CD8-positive, alpha-beta memory T cell (primary cell): ENCODE results near the gene KRTAP10-4. TPM values are rescaled to one million over a fixed set of nuclear protein-coding genes. Genes with fewer than 3 reads are reported as not detected.
"Not testable (repeated sequence)": the region's sequence is repeated elsewhere in the genome, so short reads cannot be mapped to it uniquely, and the experiment has no call there.

Source experiments
- CTCF ChIA-PET: fragments of 350-600 bp; sonication (Branson Sonifier 250); formaldehyde crosslinking; loops from one replicate; lab custom pipeline; 2021; ENCODE audit warnings: antibody characterized with exemption; lab: Charles Lee
- POLR2A ChIA-PET: fragments of 350-600 bp; sonication (Branson Sonifier 250); formaldehyde crosslinking; loops from one replicate; lab custom pipeline; 2021; ENCODE audit warnings: antibody characterized with exemption; lab: Charles Lee
- DNase-seq, 5 donors: peaks; one replicate each; pipeline versions ENCODE4 v3.0.0 to v3.0.0-alpha.2; 2020 to 2022; ENCODE audit warnings: mixed read lengths in 1 of 5
- H3K27ac ChIP-seq: one replicate; pipeline ENCODE4 v1.7.0; 2013; ENCODE audit warnings: low read depth, mild to moderate bottlenecking, low read length, moderate library complexity
- H3K27me3 ChIP-seq: 2 replicates; pipeline ENCODE4 v1.7.0; 2013; ENCODE audit warnings: low read length, mild to moderate bottlenecking; ENCODE audit not compliant: insufficient read depth, poor library complexity, severe bottlenecking
- H3K36me3 ChIP-seq: 2 replicates; pipeline ENCODE4 v1.7.0; 2013; ENCODE audit warnings: mild to moderate bottlenecking, low read length, moderate library complexity; ENCODE audit not compliant: insufficient read depth
- H3K4me1 ChIP-seq: 2 replicates; pipeline ENCODE4 v1.7.0; 2013; ENCODE audit warnings: mild to moderate bottlenecking, low read length, moderate library complexity; ENCODE audit not compliant: insufficient read depth
- H3K4me3 ChIP-seq: 2 replicates; pipeline ENCODE4 v1.7.0; 2013; ENCODE audit warnings: mild to moderate bottlenecking, low read length
- H3K9me3 ChIP-seq: 2 replicates; pipeline ENCODE4 v1.7.0; 2013; ENCODE audit warnings: mild to moderate bottlenecking, low read length
- H3K27ac Mint-ChIP-seq, 8 donors: one replicate each; pipeline ENCODE4 v1.8.0; 2020 to 2021; ENCODE audit warnings: mixed read lengths in 8 of 8, mild to moderate bottlenecking in 6 of 8, inconsistent platforms in 3 of 8, moderate library complexity in 3 of 8
- H3K27me3 Mint-ChIP-seq, 2 donors: one replicate each; pipeline ENCODE4 v1.8.0; 2020 to 2021; ENCODE audit warnings: mixed read lengths in 2 of 2, mild to moderate bottlenecking in 1 of 2, moderate library complexity in 1 of 2
- H3K36me3 Mint-ChIP-seq, 3 donors: one replicate each; pipeline ENCODE4 v1.8.0; 2020 to 2021; ENCODE audit warnings: mixed read lengths in 3 of 3, inconsistent platforms in 1 of 3, mild to moderate bottlenecking in 1 of 3
- H3K4me1 Mint-ChIP-seq, 3 donors: one replicate each; pipeline ENCODE4 v1.8.0; 2020 to 2021; ENCODE audit warnings: mixed read lengths in 3 of 3, inconsistent platforms in 1 of 3, mild to moderate bottlenecking in 1 of 3
- H3K4me3 Mint-ChIP-seq, 7 donors: one replicate each; pipeline ENCODE4 v1.8.0; 2020 to 2021; ENCODE audit warnings: mixed read lengths in 7 of 7, mild to moderate bottlenecking in 6 of 7, moderate library complexity in 4 of 7, inconsistent platforms in 2 of 7
- H3K9me3 Mint-ChIP-seq, 5 donors: one replicate each; pipeline ENCODE4 v1.8.0; 2020 to 2022; ENCODE audit warnings: mixed read lengths in 5 of 5, mild to moderate bottlenecking in 3 of 5, moderate library complexity in 2 of 5, inconsistent platforms in 1 of 5
- polyA plus RNA-seq: library from polyadenylated mRNA; unstranded; fragments of 300-500 nt; fragmentation: Illumina TruSeq; gene quantifications from one replicate; pipeline ENCODE4 v1.2.3, GENCODE V29; 2021
- total RNA-seq, 2 experiments: library from RNA; stranded (reverse); gene quantifications; one replicate each; pipeline ENCODE4 v1.2.3, GENCODE V29; 2021

The KRTAP10-4 gene
- total and polyA plus RNA-seq, 3 experiments from 2014 or later: not detected

DNA sequence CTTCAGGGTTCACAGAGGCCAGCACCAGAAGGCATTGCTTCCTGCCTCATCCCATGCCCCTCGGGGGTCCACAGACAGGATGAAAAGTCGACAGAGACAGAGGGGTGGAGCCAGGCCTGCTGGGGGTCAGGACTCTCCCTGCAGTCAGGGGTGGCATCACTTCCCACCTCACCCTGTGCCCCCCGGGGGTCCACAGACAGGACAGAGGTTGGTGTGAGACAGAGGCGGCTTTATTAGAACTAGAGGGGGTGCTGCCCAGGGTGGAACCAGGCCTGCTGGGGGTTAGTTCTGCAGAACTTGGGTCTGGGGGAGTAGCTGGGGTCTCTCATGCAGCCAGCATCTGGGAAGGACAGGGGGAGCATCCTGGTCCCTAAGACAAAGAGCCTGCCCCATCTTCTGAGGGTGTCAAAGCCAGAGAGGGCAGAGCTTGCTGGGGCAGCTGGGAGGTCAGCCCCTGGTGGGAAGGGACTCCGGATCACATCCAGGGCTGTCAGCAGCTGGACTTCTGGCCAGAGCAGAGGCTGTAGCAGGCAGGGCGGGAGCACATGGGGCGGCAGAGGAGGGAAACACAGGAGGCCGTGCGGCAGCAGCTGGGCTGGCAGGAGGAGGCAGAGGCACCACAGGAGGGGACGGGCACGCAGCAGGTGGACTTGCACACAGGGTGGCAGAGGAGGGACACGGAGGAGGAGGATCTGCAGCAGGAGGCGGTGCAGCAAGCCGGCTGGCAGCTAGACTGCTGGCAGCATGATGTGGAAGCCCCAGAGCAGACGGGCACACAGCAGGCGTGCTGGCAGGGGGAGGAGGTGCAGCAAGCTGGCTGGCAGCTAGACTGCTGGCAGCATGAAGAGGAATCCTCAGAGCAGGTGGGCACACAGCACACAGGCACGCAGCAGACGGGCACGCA lies 17.6 kb downstream of the KRTAP10-4 start:
- H3K9me3 ChIP-seq, H3K9me3 Mint-ChIP-seq, H3K4me1 ChIP-seq, POLR2A ChIA-PET, H3K27ac ChIP-seq, DNase-seq, H3K4me3 Mint-ChIP-seq, H3K4me3 ChIP-seq, H3K36me3 ChIP-seq, CTCF ChIA-PET, H3K36me3 Mint-ChIP-seq, H3K27me3 ChIP-seq: not testable (repeated sequence)
- Mint-ChIP-seq H3K27ac (peak overlapping the region in 1 of 8 donors; percentile 83), H3K4me1 (peaks cover 2 to 12% (median 5%) of the 10 kb centered on the region in 3 donors), H3K27me3 (peaks cover 1 to 25% of the 10 kb centered on the region in 2 donors)

DNA sequence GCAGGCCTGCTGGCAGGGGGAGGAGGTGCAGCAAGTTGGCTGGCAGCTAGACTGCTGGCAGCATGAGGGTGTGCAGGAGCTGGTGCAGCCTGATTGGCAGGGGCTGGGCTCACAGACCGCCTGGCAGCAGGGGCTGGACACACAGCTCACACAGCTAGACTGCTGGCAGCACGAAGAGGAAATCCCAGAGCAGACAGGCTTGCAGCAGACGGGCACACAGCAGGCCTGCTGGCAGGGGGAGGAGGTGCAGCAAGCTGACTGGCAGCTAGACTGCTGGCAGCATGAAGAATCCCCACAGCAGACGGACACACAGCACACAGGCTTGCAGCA lies 18.2 kb downstream of the KRTAP10-4 start:
- H3K27ac Mint-ChIP-seq, H3K27me3 ChIP-seq, DNase-seq, H3K9me3 Mint-ChIP-seq, H3K4me3 ChIP-seq, CTCF ChIA-PET, H3K4me3 Mint-ChIP-seq, H3K27ac ChIP-seq, H3K9me3 ChIP-seq, H3K4me1 ChIP-seq, H3K36me3 Mint-ChIP-seq, H3K36me3 ChIP-seq, POLR2A ChIA-PET: not testable (repeated sequence)
- Mint-ChIP-seq H3K4me1 (peaks cover 2 to 12% (median 5%) of the 10 kb centered on the region in 3 donors), H3K27me3 (peaks cover 1 to 19% of the 10 kb centered on the region in 2 donors)

DNA sequence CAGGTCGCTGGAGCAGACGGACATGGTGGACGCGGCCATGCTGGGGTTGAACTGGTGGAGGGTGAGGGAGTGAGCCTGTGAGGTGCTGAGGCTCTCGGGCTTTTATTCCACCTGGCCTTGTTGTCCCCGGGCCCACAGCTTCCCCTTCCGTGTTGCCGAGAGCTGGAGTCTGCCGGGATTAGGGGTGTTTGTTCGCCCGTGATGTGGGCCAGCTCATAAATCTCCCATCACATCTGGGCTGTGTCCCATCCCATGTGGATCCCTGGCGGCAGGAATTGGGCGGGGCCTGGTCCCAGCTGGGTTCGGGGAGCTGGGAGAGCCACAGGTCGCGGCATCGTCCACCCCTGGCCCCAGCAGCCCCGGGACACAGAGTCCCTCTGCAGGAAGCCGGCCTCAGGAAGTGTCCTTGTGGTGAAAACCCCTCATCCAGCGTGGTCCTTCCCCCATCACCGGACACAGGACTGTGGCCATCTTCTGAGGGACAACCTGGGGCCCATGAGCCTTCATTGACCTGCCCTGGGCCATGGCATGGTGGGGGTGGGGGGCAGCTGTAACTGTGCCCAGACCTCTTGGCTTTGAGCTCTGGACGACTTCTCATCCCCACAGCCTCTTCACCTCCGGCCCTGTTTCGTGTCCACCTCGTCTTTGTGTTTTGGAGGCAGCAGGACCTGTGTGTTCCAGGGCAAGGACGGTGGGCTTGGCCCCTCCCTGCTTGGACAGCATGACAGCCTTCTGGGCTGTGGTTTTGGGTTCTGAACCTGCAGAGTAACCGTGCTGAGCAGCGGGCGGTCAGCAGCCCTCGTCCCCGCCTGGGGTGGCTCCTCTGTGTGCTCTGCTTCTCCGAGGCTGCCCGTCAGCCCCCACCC lies 19.1 kb downstream of the KRTAP10-4 start, which contains the start of gene KRTAP10-6:
Gene KRTAP10-6 (minus strand): TSS at position 60 of the 866 bp plus-strand sequence. CDS start 21 bp downstream, at position 39.
- Mint-ChIP-seq H3K27me3 (peaks cover 1 to 10% of the 10 kb centered on the region in 2 donors), H3K36me3 (peaks cover 0 to 2% (median 0%) of the 10 kb centered on the region in 3 donors), H3K4me3 (no peak within 1 kb of the TSS), H3K27ac (peak within 1 kb of the TSS in 1 of 8 donors; percentile 52), H3K4me1 (peaks cover 2 to 12% (median 5%) of the 10 kb centered on the region in 3 donors), H3K9me3 (no peaks in the 10 kb centered on the region)
- no peak for DNase-seq
- POLR2A ChIA-PET: no interaction called here
- Histone ChIP-seq H3K36me3 (no peaks in the 10 kb centered on the region), H3K9me3 (no peaks in the 10 kb centered on the region), H3K4me3 (no peak within 1 kb of the TSS), H3K27ac (peak within 1 kb of the TSS; percentile 73), H3K4me1 (no peaks in the 10 kb centered on the region), H3K27me3 (no peaks in the 10 kb centered on the region)
- CTCF ChIA-PET: no interaction called here

DNA sequence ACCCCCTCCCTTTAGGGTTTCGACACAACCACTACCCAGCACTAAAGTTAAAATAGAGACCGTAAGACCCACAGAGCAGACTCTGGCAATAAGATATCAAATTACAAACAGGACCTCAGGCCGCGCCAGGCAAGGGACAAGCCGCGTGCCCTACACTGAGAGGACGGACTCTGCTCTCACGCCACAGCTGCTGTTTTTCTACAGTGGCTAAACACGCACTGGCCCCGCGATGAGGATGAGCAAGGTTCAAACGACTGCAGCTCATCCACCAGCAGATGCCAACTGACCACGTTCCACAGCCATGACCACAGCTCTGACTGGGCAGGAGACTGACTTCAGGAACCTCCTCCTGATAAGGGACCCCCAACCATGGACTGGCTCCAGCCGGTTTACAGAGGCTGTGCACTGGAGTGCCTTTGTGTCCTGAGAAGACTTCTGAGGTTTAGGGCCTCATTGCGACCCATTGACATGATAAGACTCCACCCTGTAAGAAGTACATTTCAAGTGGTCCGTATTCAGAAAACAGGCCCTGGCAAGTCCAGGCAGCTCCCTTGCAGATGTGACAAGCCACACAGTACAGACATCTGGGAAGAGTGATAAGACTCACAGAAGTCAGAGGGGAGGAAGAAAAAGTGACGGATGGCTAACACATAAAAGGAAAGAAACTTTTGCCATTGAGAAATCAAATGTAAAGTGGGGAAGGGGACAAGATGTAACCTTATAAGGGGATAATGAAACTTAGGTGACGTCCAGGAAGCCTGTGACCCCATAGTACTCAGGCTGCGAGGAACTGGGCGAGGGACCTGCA lies 20.3 kb downstream of the KRTAP10-4 start:
- CTCF ChIA-PET: no interaction called here
- Mint-ChIP-seq H3K4me3 (no peak overlapping the region), H3K9me3 (peaks cover 0 to 8% (median 2%) of the 10 kb centered on the region in 5 donors), H3K36me3 (peaks cover 0 to 7% (median 2%) of the 10 kb centered on the region in 3 donors), H3K4me1 (peaks cover 2 to 12% (median 5%) of the 10 kb centered on the region in 3 donors), H3K27me3 (peaks cover 4 to 9% of the 10 kb centered on the region in 2 donors), H3K27ac (peak overlapping the region in 3 of 8 donors; percentile 38 to 60 (median 52))
- H3K36me3 ChIP-seq: no peaks in the 10 kb centered on the region
- no peaks in the 10 kb centered on the region for H3K4me1 ChIP-seq
- POLR2A ChIA-PET: no interaction called here
- H3K9me3 ChIP-seq: no peaks in the 10 kb centered on the region
- H3K27me3 ChIP-seq: no peaks in the 10 kb centered on the region
- H3K27ac ChIP-seq: peak overlapping the region; percentile 73
- DNase-seq: no peak
- no peak overlapping the region for H3K4me3 ChIP-seq

DNA sequence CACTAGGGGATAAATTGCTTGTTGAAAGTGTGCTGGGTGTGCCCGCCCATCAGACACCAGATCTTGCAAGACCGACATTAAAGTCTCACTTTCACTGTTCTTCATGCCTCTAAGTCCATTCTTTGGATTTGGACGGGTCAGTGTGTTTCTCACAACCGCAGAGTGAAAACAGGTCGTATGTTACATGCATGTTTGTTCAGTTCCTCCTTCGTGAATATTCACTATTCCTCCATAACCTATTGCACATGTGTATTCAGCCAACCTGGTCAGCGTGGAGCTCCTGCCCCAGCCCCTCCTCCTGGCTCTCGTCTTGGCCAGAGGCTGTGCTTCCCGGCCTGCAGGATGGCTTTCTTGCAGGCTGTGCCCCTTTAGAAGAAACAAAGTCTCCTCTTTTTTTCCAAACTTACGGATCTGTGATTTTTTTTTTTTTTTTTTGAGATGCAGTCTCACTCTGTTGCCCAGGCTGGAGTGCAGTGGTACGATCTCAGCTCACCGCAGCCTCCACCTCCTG lies 20.9 kb downstream of the KRTAP10-4 start:
- DNase-seq: no peak
- H3K27me3 Mint-ChIP-seq: peaks cover 4 to 5% of the 10 kb centered on the region in 2 donors
- H3K27ac Mint-ChIP-seq: peak overlapping the region in 1 of 8 donors; percentile 8
- ChIA-PET POLR2A (no interaction called here), CTCF (no interaction called here)
- H3K36me3 Mint-ChIP-seq: peaks cover 0 to 8% (median 2%) of the 10 kb centered on the region in 3 donors
- no peaks in the 10 kb centered on the region for H3K4me1 ChIP-seq
- peak overlapping the region; percentile 73 for H3K27ac ChIP-seq
- H3K9me3 ChIP-seq: no peaks in the 10 kb centered on the region
- no peak overlapping the region for H3K4me3 ChIP-seq
- H3K9me3 Mint-ChIP-seq: peaks cover 0 to 9% (median 4%) of the 10 kb centered on the region in 5 donors
- no peaks in the 10 kb centered on the region for H3K27me3 ChIP-seq
- no peak overlapping the region for H3K4me3 Mint-ChIP-seq
- H3K36me3 ChIP-seq: no peaks in the 10 kb centered on the region
- peaks cover 2 to 12% (median 5%) of the 10 kb centered on the region in 3 donors for H3K4me1 Mint-ChIP-seq

DNA sequence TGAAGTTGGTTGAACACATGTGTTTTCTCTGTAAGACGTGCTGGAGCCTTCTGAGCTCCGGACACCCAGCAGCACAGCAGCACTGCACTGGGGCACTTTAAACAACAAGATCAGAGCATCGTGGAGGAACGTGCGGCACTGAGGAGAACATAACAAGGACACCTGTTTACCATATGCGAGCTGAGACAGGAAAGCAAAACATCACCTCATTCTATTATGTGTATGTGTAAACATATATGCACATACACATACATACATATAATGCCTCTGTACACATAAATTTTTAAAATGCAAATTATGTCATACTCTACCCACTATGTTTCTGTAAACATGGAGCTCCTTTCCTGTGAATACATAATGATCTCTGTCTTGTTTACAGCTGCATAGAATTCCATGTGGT lies 22.0 kb downstream of the KRTAP10-4 start:
- CTCF ChIA-PET: no interaction called here
- DNase-seq: no peak
- peaks cover 0 to 9% (median 4%) of the 10 kb centered on the region in 5 donors for H3K9me3 Mint-ChIP-seq

DNA sequence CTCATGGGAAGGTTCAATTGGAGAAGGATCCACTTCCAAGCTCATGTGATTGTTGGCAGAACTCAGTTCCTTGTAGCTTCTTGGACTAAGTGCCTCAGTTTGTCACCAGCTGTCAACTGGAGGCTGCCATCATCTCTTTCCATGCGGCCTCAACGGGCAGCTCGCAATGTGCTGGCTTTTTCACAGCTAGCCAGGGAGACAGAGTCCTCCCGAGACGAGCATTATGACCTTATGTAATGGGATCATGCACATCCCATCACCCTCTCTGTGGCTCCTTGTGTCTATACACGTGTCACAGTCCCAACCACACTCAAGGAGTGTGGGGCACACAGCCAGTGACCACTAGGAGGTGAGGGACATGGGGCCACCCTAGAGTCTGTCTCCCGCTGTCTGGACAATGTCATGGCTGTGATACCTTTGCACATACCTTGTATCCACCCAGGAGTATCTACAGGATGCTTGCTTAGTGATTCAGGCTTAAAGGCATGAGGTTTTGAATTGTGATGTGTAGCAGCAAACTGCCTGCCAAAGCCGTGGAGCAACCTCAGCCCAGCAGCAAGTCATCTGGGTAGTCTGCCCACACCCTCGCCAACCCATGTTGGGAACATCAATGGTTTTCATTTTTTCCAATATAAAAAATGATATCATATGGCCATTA lies 22.7 kb downstream of the KRTAP10-4 start:
- CTCF ChIA-PET: no interaction called here
- H3K9me3 ChIP-seq: no peaks in the 10 kb centered on the region
- H3K27ac Mint-ChIP-seq: peak overlapping the region in 2 of 8 donors; percentile 38 to 84
- H3K4me1 Mint-ChIP-seq: peaks cover 2 to 12% (median 5%) of the 10 kb centered on the region in 3 donors
- H3K4me3 ChIP-seq: no peak overlapping the region
- H3K36me3 ChIP-seq: no peaks in the 10 kb centered on the region
- no peak overlapping the region for H3K4me3 Mint-ChIP-seq
- no peak for DNase-seq
- POLR2A ChIA-PET: no interaction called here
- H3K9me3 Mint-ChIP-seq: peaks cover 0 to 9% (median 4%) of the 10 kb centered on the region in 5 donors
- peaks cover 0 to 8% (median 2%) of the 10 kb centered on the region in 3 donors for H3K36me3 Mint-ChIP-seq
- H3K27me3 ChIP-seq: no peaks in the 10 kb centered on the region
- H3K4me1 ChIP-seq: no peaks in the 10 kb centered on the region
- no peak overlapping the region for H3K27ac ChIP-seq
- H3K27me3 Mint-ChIP-seq: peaks cover 4 to 9% of the 10 kb centered on the region in 2 donors

More for the DNA sequence above, 22.0 kb downstream of the KRTAP10-4 start:
- Mint-ChIP-seq H3K27me3 (peaks cover 4 to 8% of the 10 kb centered on the region in 2 donors), H3K4me3 (no peak overlapping the region), H3K36me3 (peaks cover 0 to 8% (median 2%) of the 10 kb centered on the region in 3 donors), H3K27ac (peak overlapping the region in 1 of 8 donors; percentile 60), H3K4me1 (peaks cover 2 to 12% (median 5%) of the 10 kb centered on the region in 3 donors)
- Histone ChIP-seq H3K4me3 (no peak overlapping the region), H3K27ac (no peak overlapping the region), H3K36me3 (no peaks in the 10 kb centered on the region), H3K27me3 (no peaks in the 10 kb centered on the region), H3K4me1 (no peaks in the 10 kb centered on the region), H3K9me3 (no peaks in the 10 kb centered on the region)
- POLR2A ChIA-PET: no interaction called here
